ENCODE measurements around the gene LSMEM2. TPM values are rescaled to one million over a fixed set of nuclear protein-coding genes. Genes with fewer than 3 reads are reported as not detected.
"Not testable (repeated sequence)": the region's sequence is repeated elsewhere in the genome, so short reads cannot be mapped to it uniquely, and the experiment has no call there.

LSMEM2 gene
- total RNA-seq, 3 donors from 2014 or later (not counting 1 experiment from before 2014, with no cell fraction given): not detected

- H3K27ac Mint-ChIP-seq: peak overlapping the region in 1 of 2 donors; percentile 84
- Histone ChIP-seq H3K27ac (ENCODE audit: low read length) (no peak overlapping the region), H3K36me3 (ENCODE audit: control insufficient read depth, insufficient read depth, low read length) (peaks cover 31% of the 10 kb centered on the region), H3K27me3 (ENCODE audit: control insufficient read depth, insufficient read depth, low read length) (no peaks in the 10 kb centered on the region), H3K9me3 (ENCODE audit: control insufficient read depth, insufficient read depth, low read length) (no peaks in the 10 kb centered on the region), H3K4me3 (ENCODE audit: low read length) (no peak overlapping the region), H3K4me1 (ENCODE audit: control insufficient read depth, insufficient read depth, low read length) (peaks cover 19% of the 10 kb centered on the region)
- intact Hi-C loops (cut with micrococcal nuclease): loop anchor here (1.0 kb wide), 3 partner anchors 15 to 34 kb away; partner anchors contain the start of gene IFRD2
- peaks cover 0 to 3% of the 10 kb centered on the region in 2 donors for H3K27me3 Mint-ChIP-seq (ENCODE audit: low read depth in 2 of 2)
- DNase-seq (no peak), ATAC-seq (no peak)
- no peaks in the 10 kb centered on the region for H3K36me3 Mint-ChIP-seq
- WGBS (ENCODE audit: insufficient coverage): 92% methylated on average over 5 of the region's 5 CpGs
- no peaks in the 10 kb centered on the region for H3K9me3 Mint-ChIP-seq
- H3K4me3 Mint-ChIP-seq: no peak overlapping the region
- peaks cover 5 to 16% of the 10 kb centered on the region in 2 donors for H3K4me1 Mint-ChIP-seq
- TF ChIP-seq, protein P1, sequence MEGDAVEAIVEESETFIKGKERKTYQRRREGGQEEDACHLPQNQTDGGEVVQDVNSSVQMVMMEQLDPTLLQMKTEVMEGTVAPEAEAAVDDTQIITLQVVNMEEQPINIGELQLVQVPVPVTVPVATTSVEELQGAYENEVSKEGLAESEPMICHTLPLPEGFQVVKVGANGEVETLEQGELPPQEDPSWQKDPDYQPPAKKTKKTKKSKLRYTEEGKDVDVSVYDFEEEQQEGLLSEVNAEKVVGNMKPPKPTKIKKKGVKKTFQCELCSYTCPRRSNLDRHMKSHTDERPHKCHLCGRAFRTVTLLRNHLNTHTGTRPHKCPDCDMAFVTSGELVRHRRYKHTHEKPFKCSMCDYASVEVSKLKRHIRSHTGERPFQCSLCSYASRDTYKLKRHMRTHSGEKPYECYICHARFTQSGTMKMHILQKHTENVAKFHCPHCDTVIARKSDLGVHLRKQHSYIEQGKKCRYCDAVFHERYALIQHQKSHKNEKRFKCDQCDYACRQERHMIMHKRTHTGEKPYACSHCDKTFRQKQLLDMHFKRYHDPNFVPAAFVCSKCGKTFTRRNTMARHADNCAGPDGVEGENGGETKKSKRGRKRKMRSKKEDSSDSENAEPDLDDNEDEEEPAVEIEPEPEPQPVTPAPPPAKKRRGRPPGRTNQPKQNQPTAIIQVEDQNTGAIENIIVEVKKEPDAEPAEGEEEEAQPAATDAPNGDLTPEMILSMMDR (IDR thresholded peaks at IDR 0.05): no peak
These were observed 17.9 kb upstream of the LSMEM2 start for GRCh38 chr3:50260942-50261441.

DNA sequence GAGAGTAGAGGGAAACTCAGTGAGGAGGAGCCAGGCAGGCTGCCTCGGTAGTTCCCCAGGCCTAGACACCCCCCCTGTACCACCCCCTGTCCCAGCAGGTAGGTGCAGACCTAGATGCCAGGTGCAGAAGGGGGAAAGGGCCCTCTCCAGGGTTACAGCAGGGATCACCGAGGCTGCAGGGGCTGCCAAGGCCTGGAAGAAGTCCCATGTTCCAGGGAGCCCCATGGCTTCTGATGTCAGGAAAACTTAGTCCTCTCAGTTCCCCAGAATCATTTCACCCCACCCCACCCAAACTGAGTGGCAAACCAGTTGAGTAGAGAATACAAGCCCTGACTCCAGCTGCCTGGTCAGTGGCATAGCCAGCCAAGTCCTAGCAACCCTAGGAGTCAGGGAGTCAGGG lies 17.4 kb upstream of the LSMEM2 start:
- TF ChIP-seq, protein P1 (IDR thresholded peaks at IDR 0.05): no peak
- Histone ChIP-seq H3K4me1 (ENCODE audit: control insufficient read depth, insufficient read depth, low read length) (peaks cover 19% of the 10 kb centered on the region), H3K27me3 (ENCODE audit: control insufficient read depth, insufficient read depth, low read length) (no peaks in the 10 kb centered on the region), H3K36me3 (ENCODE audit: control insufficient read depth, insufficient read depth, low read length) (peaks cover 26% of the 10 kb centered on the region), H3K4me3 (ENCODE audit: low read length) (no peak overlapping the region), H3K27ac (ENCODE audit: low read length) (no peak overlapping the region), H3K9me3 (ENCODE audit: control insufficient read depth, insufficient read depth, low read length) (no peaks in the 10 kb centered on the region)
- intact Hi-C loops (cut with micrococcal nuclease): no loop called here
- H3K4me1 Mint-ChIP-seq: peaks cover 5 to 15% of the 10 kb centered on the region in 2 donors
- no peaks in the 10 kb centered on the region for H3K9me3 Mint-ChIP-seq
- H3K36me3 Mint-ChIP-seq: no peaks in the 10 kb centered on the region
- ATAC-seq (no peak), DNase-seq (no peak)
- 92% methylated on average over 1 of the region's 2 CpGs for WGBS (ENCODE audit: insufficient coverage)
- H3K27me3 Mint-ChIP-seq (ENCODE audit: low read depth in 2 of 2): peaks cover 0 to 3% of the 10 kb centered on the region in 2 donors
- no peak overlapping the region for H3K4me3 Mint-ChIP-seq
- peak overlapping the region in 1 of 2 donors; percentile 84 for H3K27ac Mint-ChIP-seq

- DNase-seq; H3K36me3 Mint-ChIP-seq; H3K9me3 Mint-ChIP-seq; ATAC-seq; H3K27ac ChIP-seq (ENCODE audit: low read length); H3K27me3 Mint-ChIP-seq (ENCODE audit: low read depth in 2 of 2); intact Hi-C loops (cut with micrococcal nuclease); H3K9me3 ChIP-seq (ENCODE audit: control insufficient read depth, insufficient read depth, low read length); H3K4me3 Mint-ChIP-seq; H3K27me3 ChIP-seq (ENCODE audit: control insufficient read depth, insufficient read depth, low read length); H3K4me3 ChIP-seq (ENCODE audit: low read length): not testable (repeated sequence)
- peak overlapping the region in 1 of 2 donors; percentile 84 for H3K27ac Mint-ChIP-seq
- Histone ChIP-seq H3K4me1 (ENCODE audit: control insufficient read depth, insufficient read depth, low read length) (peaks cover 19% of the 10 kb centered on the region), H3K36me3 (ENCODE audit: control insufficient read depth, insufficient read depth, low read length) (peaks cover 19% of the 10 kb centered on the region)
- WGBS (ENCODE audit: insufficient coverage): 91% methylated on average over 4 of the region's 4 CpGs
- H3K4me1 Mint-ChIP-seq: peaks cover 5 to 11% of the 10 kb centered on the region in 2 donors
These were observed 16.7 kb upstream of the LSMEM2 start for GRCh38 chr3:50262200-50262599.

DNA sequence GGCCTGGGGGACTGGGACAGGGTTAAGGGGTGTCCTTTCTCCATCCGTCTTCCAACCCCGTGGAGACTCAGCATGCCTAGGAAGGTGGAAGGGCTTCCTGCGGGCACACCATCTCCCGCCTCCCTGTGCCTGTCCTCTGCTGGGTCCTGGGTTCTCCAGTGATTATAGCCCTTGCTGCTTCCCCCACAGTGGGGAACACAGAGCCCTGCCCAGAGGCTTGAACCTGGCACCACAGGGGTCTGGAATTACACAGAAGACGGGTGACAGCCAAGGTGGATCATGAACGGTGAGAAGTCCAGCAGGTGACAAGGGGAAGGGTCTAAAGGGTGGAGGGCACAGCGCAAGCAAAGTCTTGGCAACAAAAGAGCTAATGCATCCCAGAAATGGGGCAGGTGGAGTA lies 16.1 kb upstream of the LSMEM2 start:
- peaks cover 0 to 3% of the 10 kb centered on the region in 2 donors for H3K27me3 Mint-ChIP-seq (ENCODE audit: low read depth in 2 of 2)
- Histone ChIP-seq H3K9me3 (ENCODE audit: control insufficient read depth, insufficient read depth, low read length) (no peaks in the 10 kb centered on the region), H3K4me1 (ENCODE audit: control insufficient read depth, insufficient read depth, low read length) (peaks cover 19% of the 10 kb centered on the region), H3K27me3 (ENCODE audit: control insufficient read depth, insufficient read depth, low read length) (peaks cover under 1% of the 10 kb centered on the region), H3K27ac (ENCODE audit: low read length) (no peak overlapping the region), H3K36me3 (ENCODE audit: control insufficient read depth, insufficient read depth, low read length) (peaks cover 13% of the 10 kb centered on the region), H3K4me3 (ENCODE audit: low read length) (no peak overlapping the region)
- H3K27ac Mint-ChIP-seq: no peak overlapping the region
- TF ChIP-seq, protein P1 (IDR thresholded peaks at IDR 0.05): no peak
- no peaks in the 10 kb centered on the region for H3K9me3 Mint-ChIP-seq
- 95% methylated on average over 7 of the region's 7 CpGs for WGBS (ENCODE audit: insufficient coverage)
- H3K4me1 Mint-ChIP-seq: peaks cover 5 to 11% of the 10 kb centered on the region in 2 donors
- ATAC-seq (no peak), DNase-seq (no peak)
- no peaks in the 10 kb centered on the region for H3K36me3 Mint-ChIP-seq
- H3K4me3 Mint-ChIP-seq: no peak overlapping the region
- intact Hi-C loops (cut with micrococcal nuclease): no loop called here

Measured in natural killer cell (primary cell).